ENCODE data around the gene HSD17B8. TPM values are rescaled to one million over a fixed set of nuclear protein-coding genes. Genes with fewer than 3 reads are reported as not detected.

Gene HSD17B8
- total RNA-seq, 1 donor from 2014 or later: 13.6 TPM

DNA sequence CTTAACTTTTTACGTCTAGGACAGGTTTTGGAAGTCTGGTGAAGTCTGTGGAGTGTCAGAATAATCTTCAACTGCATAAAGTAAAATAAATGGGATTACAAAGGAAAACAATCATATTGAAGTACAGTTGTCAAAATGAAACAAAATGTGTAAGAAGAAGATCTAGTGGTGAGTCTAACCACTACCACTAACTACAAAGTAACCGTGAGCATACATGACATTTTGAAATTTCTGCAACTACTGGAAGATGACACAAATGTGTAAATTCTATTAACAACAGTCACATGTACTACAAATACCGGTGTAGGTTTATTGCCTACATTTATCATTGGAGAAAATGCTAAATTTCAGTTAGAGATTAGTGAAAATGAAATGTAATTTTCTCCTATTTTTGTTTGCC, 37.5 kb downstream of the HSD17B8 start:
- no peak for DNase-seq (ENCODE audit: low spot score)

DNA sequence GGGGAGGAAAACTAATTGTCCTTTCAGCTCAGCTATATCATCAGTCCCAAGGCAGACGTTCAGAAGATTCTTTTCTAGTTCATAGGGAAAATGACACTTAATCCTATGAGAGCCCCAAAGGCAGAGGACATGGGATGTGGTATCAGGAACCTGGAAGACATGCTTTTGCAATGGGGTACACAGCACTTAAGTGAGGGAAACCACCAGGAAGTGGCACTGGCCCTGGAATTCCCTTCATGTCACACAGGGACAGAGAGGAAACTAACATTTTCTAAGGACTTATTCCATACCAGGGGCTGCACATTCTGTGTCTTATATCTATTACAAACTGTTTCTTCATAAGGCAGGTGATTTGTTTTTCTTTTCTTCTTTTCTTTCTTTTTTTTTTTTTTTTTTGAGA, 39.0 kb downstream of the HSD17B8 start:
- DNase-seq (ENCODE audit: low spot score): no peak

DNA sequence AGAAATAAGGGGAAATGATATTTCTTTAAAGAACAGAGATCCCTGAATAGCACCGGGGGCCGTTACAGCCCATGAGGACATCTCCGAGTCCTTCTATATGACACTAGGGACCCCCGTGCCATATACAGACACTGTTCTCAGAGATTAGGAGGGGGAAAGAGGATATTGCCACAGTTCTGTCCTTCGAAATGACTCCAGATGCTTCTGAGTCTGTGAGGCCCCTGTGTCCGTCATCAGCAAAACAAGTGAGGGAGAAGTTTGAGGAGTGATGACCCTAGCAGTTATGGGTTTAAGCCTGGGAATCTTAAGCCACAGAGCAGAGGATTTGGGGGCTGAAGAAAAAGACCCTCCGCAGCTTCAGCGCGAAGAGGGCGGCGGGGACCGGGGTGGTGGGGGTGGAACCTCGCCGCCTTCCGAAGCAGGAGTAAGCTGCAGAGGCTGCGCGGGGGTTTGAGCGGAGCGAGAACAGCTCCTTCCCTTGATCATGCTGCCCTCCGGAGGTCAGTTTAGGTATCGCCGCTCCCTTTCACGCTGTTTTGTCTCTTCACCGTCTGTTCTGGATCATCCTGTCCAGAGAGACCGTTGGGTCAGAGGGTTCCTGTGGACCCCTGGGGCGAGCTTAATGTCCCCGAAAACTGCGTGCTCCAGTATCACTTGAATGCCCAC, 43.7 kb downstream of the HSD17B8 start:
- DNase-seq (ENCODE audit: low spot score): peak; percentile 92

DNA sequence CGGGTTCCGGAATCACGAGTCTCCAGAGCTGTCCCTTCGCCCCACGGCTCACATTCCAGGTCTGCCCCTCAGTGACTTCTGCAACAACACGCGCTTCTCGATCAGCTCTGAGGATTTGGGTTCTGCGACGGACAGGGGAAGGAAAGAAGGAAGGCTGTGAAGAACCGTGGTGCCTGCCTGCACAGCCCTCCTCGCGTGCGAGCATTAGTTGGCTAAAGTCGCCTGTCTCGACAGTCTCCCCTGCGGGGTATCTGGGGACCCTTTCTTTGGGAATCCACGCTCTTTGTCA, 44.1 kb downstream of the HSD17B8 start:
- DNase-seq (ENCODE audit: low spot score): no peak

DNA sequence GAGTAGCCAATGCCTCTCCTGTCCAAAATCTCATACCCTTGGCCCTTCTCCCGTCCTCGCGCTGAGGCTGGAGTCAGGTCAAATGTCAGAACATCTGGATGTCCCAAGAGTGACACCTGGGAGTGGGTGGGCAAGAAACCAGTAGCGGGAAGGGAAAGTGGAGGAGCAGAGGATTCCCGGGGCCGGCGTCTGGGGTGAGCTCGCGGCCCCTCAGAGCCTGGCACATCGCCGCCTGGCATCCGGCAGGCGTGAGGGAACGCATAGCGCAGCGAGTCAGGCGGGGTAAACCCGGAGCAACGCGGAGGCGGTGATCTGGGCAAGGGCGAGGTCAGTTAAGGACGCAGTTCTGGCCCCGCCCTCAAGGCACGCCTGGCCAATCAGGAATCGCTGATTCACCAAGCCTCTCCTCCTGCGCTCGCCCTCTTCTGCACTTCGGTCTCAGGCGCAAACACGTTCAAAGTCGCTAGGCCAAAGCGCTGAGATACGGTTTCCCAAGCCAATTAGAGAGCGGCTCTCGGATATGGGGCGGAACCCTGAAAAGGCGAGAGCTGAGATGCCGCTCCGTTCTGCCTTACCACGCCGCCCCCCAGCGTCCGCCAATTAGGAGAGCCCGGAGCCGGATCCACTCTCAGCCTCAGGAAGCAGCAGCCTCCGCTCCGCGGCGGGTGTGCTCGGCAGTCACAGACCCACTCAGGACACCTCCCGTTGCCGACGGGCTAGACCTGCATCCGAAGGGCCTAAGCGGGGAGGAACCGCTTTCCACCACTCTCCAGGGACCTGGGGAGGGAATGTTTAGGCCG, 44.7 kb downstream of the HSD17B8 start:
- peak; percentile 98 for DNase-seq (ENCODE audit: low spot score)

DNA sequence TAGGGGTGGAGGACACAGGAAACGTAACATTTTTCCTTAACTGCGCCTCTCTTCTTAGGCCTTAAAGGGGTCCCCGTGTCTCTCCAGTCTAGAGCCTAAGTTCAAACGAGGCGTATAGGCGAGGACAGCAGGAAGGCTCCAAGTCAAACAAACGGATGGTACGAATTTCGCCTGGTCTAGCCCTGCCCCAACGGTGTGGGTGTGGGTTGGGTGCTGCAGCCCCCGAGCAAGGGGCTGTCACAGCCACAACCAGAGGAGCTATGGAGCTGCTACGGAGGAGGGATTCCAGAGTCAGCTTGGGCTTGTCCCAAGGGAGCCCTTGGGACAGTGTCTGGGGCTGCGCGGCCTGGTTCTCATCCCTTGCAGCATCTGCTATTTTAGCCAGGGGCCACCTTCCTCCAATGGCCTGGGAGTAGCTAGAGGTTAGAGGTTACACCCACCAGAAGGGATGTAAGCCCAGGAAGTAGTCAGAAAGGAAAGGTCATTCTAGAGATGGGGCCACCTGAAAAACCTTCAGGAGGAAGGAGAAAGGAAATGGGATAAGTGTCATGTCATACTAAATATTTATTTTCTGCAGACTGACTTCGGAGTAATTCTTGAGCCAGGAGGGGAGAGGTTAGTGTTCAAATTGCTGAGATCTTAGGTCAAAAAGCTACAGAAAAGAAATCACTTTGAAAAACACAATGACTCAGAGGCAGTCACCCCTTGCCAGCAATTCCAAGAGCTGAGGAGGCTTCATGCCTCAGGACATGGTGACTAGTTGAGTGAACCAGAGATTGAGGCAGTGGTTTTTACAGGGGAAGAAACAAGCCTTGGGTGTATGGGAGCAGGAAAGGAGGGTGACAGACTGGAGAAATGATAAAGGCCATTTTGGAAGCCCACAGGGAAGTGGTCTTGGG, 45.5 kb downstream of the HSD17B8 start:
- no peak for DNase-seq (ENCODE audit: low spot score)

DNA sequence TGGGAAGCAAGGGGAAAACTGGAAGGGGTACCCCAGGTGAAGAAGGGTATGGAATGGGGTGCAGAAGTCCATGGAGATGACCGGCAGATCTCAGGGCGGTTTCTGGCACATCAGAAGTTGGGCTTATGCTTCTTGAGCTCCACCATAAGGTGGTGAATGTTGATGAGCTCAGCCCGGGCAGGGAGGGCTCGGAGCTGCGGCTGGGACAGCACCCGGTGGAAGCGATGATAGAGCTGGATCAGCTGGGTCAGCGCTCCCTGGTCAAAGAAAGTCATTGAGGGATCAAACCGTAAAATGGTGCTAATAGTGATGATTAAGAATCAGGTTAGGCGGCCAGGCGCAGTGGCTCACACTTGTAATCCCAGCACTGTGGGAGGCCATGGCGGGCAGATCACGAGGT, 46.3 kb downstream of the HSD17B8 start:
- DNase-seq (ENCODE audit: low spot score): no peak

DNA sequence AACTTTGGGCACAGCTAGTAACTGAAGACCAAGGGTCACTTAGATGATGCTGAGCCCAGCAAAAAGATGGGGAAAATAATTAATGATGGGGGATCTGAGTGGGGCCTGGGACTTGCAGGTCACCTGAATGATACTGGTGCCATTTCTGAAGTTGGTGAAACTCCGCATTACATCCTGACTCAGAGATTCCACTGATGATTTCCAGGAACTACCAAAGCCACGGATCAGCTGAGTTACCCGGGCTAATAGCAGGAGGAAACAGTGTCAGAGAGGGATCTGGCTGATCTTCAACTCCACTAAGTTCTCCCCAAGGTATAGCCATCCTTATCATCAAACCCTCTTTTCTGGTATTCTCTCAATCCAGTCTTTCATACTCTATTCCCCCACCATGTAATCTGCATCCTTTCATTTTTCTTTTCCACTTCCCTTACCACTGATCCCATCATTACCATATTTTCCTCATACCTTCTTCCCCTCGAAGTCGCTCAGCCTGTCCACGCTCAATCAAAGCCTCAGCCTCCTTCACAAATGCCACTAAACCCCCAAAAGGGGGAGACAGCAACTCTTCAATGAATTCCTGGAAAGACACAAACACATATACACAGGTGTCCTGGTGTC, 47.0 kb downstream of the HSD17B8 start:
- no peak for DNase-seq (ENCODE audit: low spot score)

DNA sequence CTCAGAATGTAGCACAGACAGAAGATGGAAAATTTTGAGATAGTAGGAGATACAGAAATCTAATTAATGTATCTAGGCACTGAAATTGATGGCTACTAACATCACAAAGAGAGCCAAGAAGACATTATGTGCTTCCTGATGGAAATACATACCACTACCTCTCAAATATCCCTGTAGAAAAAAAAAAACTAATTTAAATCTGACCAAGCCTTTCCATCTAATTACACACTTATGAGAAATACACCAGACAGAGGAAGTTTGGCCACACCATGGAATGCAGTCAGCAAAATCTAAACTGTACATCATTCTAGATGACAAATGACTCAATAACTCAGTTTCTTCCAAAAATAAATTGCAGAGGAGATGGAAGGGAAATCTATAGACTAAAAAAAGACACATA, 48.3 kb downstream of the HSD17B8 start:
- no peak for DNase-seq (ENCODE audit: low spot score)

DNA sequence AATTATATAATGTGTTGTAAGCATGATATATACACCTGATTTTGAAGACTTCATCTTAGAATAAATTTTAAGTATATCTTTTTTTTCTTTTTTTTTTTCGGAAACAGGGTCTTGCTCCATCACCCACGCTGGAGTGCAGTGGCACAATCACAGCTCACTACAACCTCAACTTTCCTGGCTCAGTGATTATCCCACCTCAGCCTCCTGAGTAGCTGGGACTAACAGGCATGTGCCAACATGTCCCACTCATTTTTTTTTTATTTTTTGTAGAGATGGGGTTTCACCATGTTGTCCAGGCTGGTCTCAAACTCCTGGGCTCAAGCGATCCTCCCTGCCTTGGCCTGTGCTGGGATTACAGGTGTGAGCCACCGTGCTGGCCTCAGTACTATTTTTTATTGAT, 50.1 kb downstream of the HSD17B8 start:
- no peak for DNase-seq (ENCODE audit: low spot score)

Other genes starting within 250 kb of the HSD17B8 start
- 150 TPM for gene BRD2, start 236.1 kb upstream of the HSD17B8 start, total RNA-seq
- 8.4 TPM for gene HLA-DOA, start 195.1 kb upstream of the HSD17B8 start, total RNA-seq
- 185 TPM for gene HLA-DPA1, start 131.0 kb upstream of the HSD17B8 start, total RNA-seq
- gene HLA-DPB1, start 128.7 kb upstream of the HSD17B8 start, total RNA-seq: 174 TPM
- 0.66 TPM for gene COL11A2, start 12.2 kb upstream of the HSD17B8 start, total RNA-seq
- gene RXRB, start 4.0 kb upstream of the HSD17B8 start, total RNA-seq: 56.8 TPM
- 120 TPM for gene SLC39A7, start 3.8 kb upstream of the HSD17B8 start, total RNA-seq
- 50.9 TPM for gene RING1, start 3.8 kb downstream of the HSD17B8 start, total RNA-seq
- gene VPS52, start 67.2 kb downstream of the HSD17B8 start, total RNA-seq: 62.5 TPM
- 1,438 TPM for gene RPS18, start 67.4 kb downstream of the HSD17B8 start, total RNA-seq
- 25.4 TPM for gene B3GALT4, start 72.5 kb downstream of the HSD17B8 start, total RNA-seq
- 37.7 TPM for gene WDR46, start 84.6 kb downstream of the HSD17B8 start, total RNA-seq
- 38.6 TPM for gene PFDN6, start 84.9 kb downstream of the HSD17B8 start, total RNA-seq
- 158 TPM for gene RGL2, start 94.3 kb downstream of the HSD17B8 start, total RNA-seq
- 200 TPM for gene TAPBP, start 109.4 kb downstream of the HSD17B8 start, total RNA-seq
- 26.5 TPM for gene ZBTB22, start 113.1 kb downstream of the HSD17B8 start, total RNA-seq
- gene DAXX, start 118.3 kb downstream of the HSD17B8 start, total RNA-seq: 33.9 TPM
- gene KIFC1, start 187.2 kb downstream of the HSD17B8 start, total RNA-seq: 2.1 TPM
- 82.3 TPM for gene PHF1, start 206.4 kb downstream of the HSD17B8 start, total RNA-seq
- 238 TPM for gene CUTA, start 213.5 kb downstream of the HSD17B8 start, total RNA-seq
- gene SYNGAP1, start 215.4 kb downstream of the HSD17B8 start, total RNA-seq: 31.0 TPM
- 8.0 TPM for gene ZBTB9, start 249.9 kb downstream of the HSD17B8 start, total RNA-seq

All from mucosa of gallbladder (tissue), 1 donor.